Rectal smooth muscle tissue (tissue), 1 donor: ENCODE results near the gene ELMO1.

ENCODE experiments used
- H3K27ac ChIP-seq: one replicate; pipeline ENCODE4 v1.7.0; 2013; ENCODE audit warnings: low read depth, low read length, inconsistent platforms
- H3K27me3 ChIP-seq: one replicate; pipeline ENCODE4 v1.7.0; 2013; ENCODE audit warnings: low read length; ENCODE audit not compliant: control insufficient read depth, insufficient read depth
- H3K36me3 ChIP-seq: one replicate; pipeline ENCODE4 v1.7.0; 2013; ENCODE audit warnings: low read length; ENCODE audit not compliant: control insufficient read depth, insufficient read depth
- H3K4me1 ChIP-seq: one replicate; pipeline ENCODE4 v1.7.0; 2013; ENCODE audit warnings: low read length; ENCODE audit not compliant: control insufficient read depth, insufficient read depth
- H3K4me3 ChIP-seq: one replicate; pipeline ENCODE4 v1.7.0; 2013; ENCODE audit warnings: low read length
- H3K9ac ChIP-seq: one replicate; pipeline ENCODE4 v1.7.0; 2013; ENCODE audit warnings: low read length

The ELMO1 gene

GRCh38 chr7:37032258-37032601, 416.4 kb downstream of the ELMO1 start:
- Histone ChIP-seq H3K9ac (no peak overlapping the region), H3K27ac (peak overlapping the region; percentile 71), H3K4me3 (no peak overlapping the region), H3K27me3 (no peaks in the 10 kb centered on the region), H3K36me3 (no peaks in the 10 kb centered on the region), H3K4me1 (peaks cover 11% of the 10 kb centered on the region)

- no peak overlapping the region for H3K4me3 ChIP-seq
- H3K36me3 ChIP-seq, result no peaks in the 10 kb centered on the region
- peak overlapping the region; percentile 71 for H3K27ac ChIP-seq
- H3K4me1 ChIP-seq, result peaks cover 11% of the 10 kb centered on the region
- no peak overlapping the region for H3K9ac ChIP-seq
- no peaks in the 10 kb centered on the region for H3K27me3 ChIP-seq
Observed at GRCh38 chr7:37031571-37032257, 416.9 kb downstream of the ELMO1 start.

GRCh38 chr7:37028909-37029440, 419.7 kb downstream of the ELMO1 start:
- H3K4me1 ChIP-seq, result peaks cover 11% of the 10 kb centered on the region
- H3K36me3 ChIP-seq, result no peaks in the 10 kb centered on the region
- no peak overlapping the region for H3K4me3 ChIP-seq
- no peaks in the 10 kb centered on the region for H3K27me3 ChIP-seq
- H3K9ac ChIP-seq, result no peak overlapping the region
- no peak overlapping the region for H3K27ac ChIP-seq

- Histone ChIP-seq H3K27ac (no peak overlapping the region), H3K4me3 (no peak overlapping the region), H3K4me1 (peaks cover 11% of the 10 kb centered on the region), H3K27me3 (no peaks in the 10 kb centered on the region), H3K36me3 (no peaks in the 10 kb centered on the region), H3K9ac (no peak overlapping the region)
Observed at GRCh38 chr7:37027557-37028341, 420.9 kb downstream of the ELMO1 start.

GRCh38 chr7:37027104-37027503, 421.6 kb downstream of the ELMO1 start:
- no peak overlapping the region for H3K9ac ChIP-seq
- no peak overlapping the region for H3K27ac ChIP-seq
- no peak overlapping the region for H3K4me3 ChIP-seq
- peaks cover 5% of the 10 kb centered on the region for H3K4me1 ChIP-seq
- no peaks in the 10 kb centered on the region for H3K27me3 ChIP-seq
- H3K36me3 ChIP-seq, result no peaks in the 10 kb centered on the region

- Histone ChIP-seq H3K27ac (no peak overlapping the region), H3K27me3 (no peaks in the 10 kb centered on the region), H3K9ac (no peak overlapping the region), H3K36me3 (no peaks in the 10 kb centered on the region), H3K4me3 (no peak overlapping the region), H3K4me1 (no peaks in the 10 kb centered on the region)
Observed at GRCh38 chr7:37018954-37019353, 429.7 kb downstream of the ELMO1 start.

GRCh38 chr7:37016064-37016878, 432.4 kb downstream of the ELMO1 start:
- H3K4me3 ChIP-seq, result no peak overlapping the region
- H3K27ac ChIP-seq, result no peak overlapping the region
- H3K4me1 ChIP-seq, result no peaks in the 10 kb centered on the region
- H3K36me3 ChIP-seq, result no peaks in the 10 kb centered on the region
- H3K9ac ChIP-seq, result no peak overlapping the region
- no peaks in the 10 kb centered on the region for H3K27me3 ChIP-seq

- Histone ChIP-seq H3K4me1 (no peaks in the 10 kb centered on the region), H3K27me3 (no peaks in the 10 kb centered on the region), H3K27ac (no peak overlapping the region), H3K9ac (no peak overlapping the region), H3K4me3 (no peak overlapping the region), H3K36me3 (no peaks in the 10 kb centered on the region)
Observed at GRCh38 chr7:37015353-37016034, 433.2 kb downstream of the ELMO1 start.

GRCh38 chr7:37013771-37014170, 434.9 kb downstream of the ELMO1 start:
- Histone ChIP-seq H3K4me3 (no peak overlapping the region), H3K27ac (no peak overlapping the region), H3K4me1 (no peaks in the 10 kb centered on the region), H3K36me3 (no peaks in the 10 kb centered on the region), H3K9ac (no peak overlapping the region), H3K27me3 (no peaks in the 10 kb centered on the region)

GRCh38 chr7:37011151-37011890, 437.3 kb downstream of the ELMO1 start:
- H3K9ac ChIP-seq, result no peak overlapping the region

GRCh38 chr7:37009125-37009675, 439.5 kb downstream of the ELMO1 start:
- Histone ChIP-seq H3K27me3 (no peaks in the 10 kb centered on the region), H3K9ac (no peak overlapping the region), H3K27ac (no peak overlapping the region), H3K4me1 (no peaks in the 10 kb centered on the region), H3K4me3 (no peak overlapping the region), H3K36me3 (no peaks in the 10 kb centered on the region)

More at GRCh38 chr7:37011151-37011890, 437.3 kb downstream of the ELMO1 start:
- no peaks in the 10 kb centered on the region for H3K4me1 ChIP-seq
- no peaks in the 10 kb centered on the region for H3K36me3 ChIP-seq
- H3K27ac ChIP-seq, result no peak overlapping the region
- H3K4me3 ChIP-seq, result no peak overlapping the region
- H3K27me3 ChIP-seq, result no peaks in the 10 kb centered on the region
